ENCODE data around the gene MYO18A.

DNA sequence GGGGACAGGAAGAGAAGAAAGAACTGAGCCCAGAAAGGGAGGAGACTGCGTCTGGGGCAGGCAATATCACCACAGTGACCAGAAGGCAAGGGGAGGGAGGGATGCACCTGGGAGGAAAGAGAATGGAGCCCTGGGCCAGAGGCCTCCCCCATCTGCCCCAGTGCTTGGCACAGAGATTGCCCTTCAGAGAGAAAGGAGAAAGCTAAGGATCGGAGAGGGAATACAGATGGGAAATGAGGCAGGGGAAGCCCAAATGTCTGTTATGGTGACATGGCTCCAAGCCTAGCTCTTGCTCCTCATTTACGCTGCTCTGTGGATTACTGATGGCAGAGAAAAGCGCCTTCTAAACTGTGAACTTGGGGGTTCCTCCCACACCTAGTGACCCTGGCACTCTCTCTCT, 90.1 kb downstream of the MYO18A start:
- TF ChIP-seq, protein P1, sequence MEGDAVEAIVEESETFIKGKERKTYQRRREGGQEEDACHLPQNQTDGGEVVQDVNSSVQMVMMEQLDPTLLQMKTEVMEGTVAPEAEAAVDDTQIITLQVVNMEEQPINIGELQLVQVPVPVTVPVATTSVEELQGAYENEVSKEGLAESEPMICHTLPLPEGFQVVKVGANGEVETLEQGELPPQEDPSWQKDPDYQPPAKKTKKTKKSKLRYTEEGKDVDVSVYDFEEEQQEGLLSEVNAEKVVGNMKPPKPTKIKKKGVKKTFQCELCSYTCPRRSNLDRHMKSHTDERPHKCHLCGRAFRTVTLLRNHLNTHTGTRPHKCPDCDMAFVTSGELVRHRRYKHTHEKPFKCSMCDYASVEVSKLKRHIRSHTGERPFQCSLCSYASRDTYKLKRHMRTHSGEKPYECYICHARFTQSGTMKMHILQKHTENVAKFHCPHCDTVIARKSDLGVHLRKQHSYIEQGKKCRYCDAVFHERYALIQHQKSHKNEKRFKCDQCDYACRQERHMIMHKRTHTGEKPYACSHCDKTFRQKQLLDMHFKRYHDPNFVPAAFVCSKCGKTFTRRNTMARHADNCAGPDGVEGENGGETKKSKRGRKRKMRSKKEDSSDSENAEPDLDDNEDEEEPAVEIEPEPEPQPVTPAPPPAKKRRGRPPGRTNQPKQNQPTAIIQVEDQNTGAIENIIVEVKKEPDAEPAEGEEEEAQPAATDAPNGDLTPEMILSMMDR (IDR thresholded peaks at IDR 0.05): no peak
- TF ChIP-seq POLR2A (IDR thresholded peaks at IDR 0.05): no peak
